Measurements from ENCODE around the gene ADGRE3.
"Not testable (repeated sequence)": the region's sequence is repeated elsewhere in the genome, so short reads cannot be mapped to it uniquely, and the experiment has no call there.

Gene ADGRE3

GRCh38 chr19:14584372-14584771 lies 90.3 kb downstream of the ADGRE3 start:
- H3K4me3 ChIP-seq (ENCODE audit: low read depth, low read length); H3K4me1 ChIP-seq (ENCODE audit: control insufficient read depth, insufficient read depth, low read length); H3K27ac ChIP-seq (ENCODE audit: extremely low read depth, low read depth, low read length); CTCF ChIA-PET; POLR2A ChIA-PET; H3K36me3 ChIP-seq (ENCODE audit: control insufficient read depth in 2 of 2, insufficient read depth in 1 of 2, low read length in 2 of 2); H3K9me3 ChIP-seq (ENCODE audit: control insufficient read depth, insufficient read depth, low read depth, low read length): not testable (repeated sequence)

- POLR2A ChIA-PET: no interaction called here
- H3K9me3 ChIP-seq (ENCODE audit: control insufficient read depth, insufficient read depth, low read depth, low read length): no peaks in the 10 kb centered on the region
- no peaks in the 10 kb centered on the region for H3K36me3 ChIP-seq (ENCODE audit: control insufficient read depth in 2 of 2, insufficient read depth in 1 of 2, low read length in 2 of 2)
- CTCF ChIA-PET: interaction anchor here (0.6 kb wide), 1 partner anchor 186 kb away, joined by 3 read pairs; no protein-coding TSS in a partner anchor
- no peaks in the 10 kb centered on the region for H3K4me1 ChIP-seq (ENCODE audit: control insufficient read depth, insufficient read depth, low read length)
- no peak within 1 kb of the TSS for H3K4me3 ChIP-seq (ENCODE audit: low read depth, low read length)
- no peak within 1 kb of the TSS for H3K27ac ChIP-seq (ENCODE audit: extremely low read depth, low read depth, low read length)
- TF ChIP-seq INSM2 (tag by site-specific recombination; IDR thresholded peaks at IDR 0.05) (no peak), ZNF23 (tag by site-specific recombination; IDR thresholded peaks at IDR 0.05; ENCODE audit: borderline replicate concordance) (no peak), ZNF48 (tag by site-specific recombination; IDR thresholded peaks at IDR 0.05) (no peak), SP7 (tag by site-specific recombination; IDR thresholded peaks at IDR 0.05) (no peak), TCF7L2 (IDR thresholded peaks at IDR 0.05; ENCODE audit: borderline replicate concordance, low read depth, low read length) (no peak), ZNF362 (tag by site-specific recombination; IDR thresholded peaks at IDR 0.05) (no peak), ZNF10 (tag by site-specific recombination; IDR thresholded peaks at IDR 0.05) (no peak), SCRT1 (tag by site-specific recombination; IDR thresholded peaks at IDR 0.05; ENCODE audit: borderline replicate concordance) (no peak), ZNF843 (tag by site-specific recombination; IDR thresholded peaks at IDR 0.05) (no peak), TRIM28 (IDR thresholded peaks at IDR 0.05; ENCODE audit: borderline replicate concordance, low read length) (no peak), ZNF664 (tag by site-specific recombination; IDR thresholded peaks at IDR 0.05) (no peak), ZNF449 (tag by site-specific recombination; IDR thresholded peaks at IDR 0.05) (no peak), ZNF747 (tag by site-specific recombination; IDR thresholded peaks at IDR 0.05) (no peak), ZNF214 (tag by site-specific recombination; IDR thresholded peaks at IDR 0.05; ENCODE audit: borderline replicate concordance) (no peak), ZNF571 (tag by site-specific recombination; IDR thresholded peaks at IDR 0.05) (no peak), BCL11B (tag by site-specific recombination; IDR thresholded peaks at IDR 0.05; ENCODE audit: low read depth) (no peak), ZNF148 (tag by site-specific recombination; IDR thresholded peaks at IDR 0.05; ENCODE audit: borderline replicate concordance) (no peak), ZNF266 (tag by site-specific recombination; IDR thresholded peaks at IDR 0.05; ENCODE audit: low read depth) (no peak)
Measured at GRCh38 chr19:14582894-14583340, 91.7 kb downstream of the ADGRE3 start, which contains the start of gene CLEC17A. Gene CLEC17A (plus strand): TSS chr19:14583084. CDS start chr19:14583161, 77 bp downstream.
